Measurements from ENCODE around the gene PERM1. TPM values are rescaled to one million over a fixed set of nuclear protein-coding genes. Genes with fewer than 3 reads are reported as not detected.

The PERM1 gene
- total and polyA plus RNA-seq, 9 of the 15 experiments (the other 6 are each of a cell fraction or from before 2014, with no cell fraction given): not detected

- no peak for TF ChIP-seq DDX20 (tag; IDR thresholded peaks at IDR 0.05; ENCODE audit: low read depth)
Measured at GRCh38 chr1:1006305-1007159, 24.6 kb upstream of the PERM1 start (continued).

GRCh38 chr1:1005774-1006304 is 23.9 kb upstream of the PERM1 start:
- H4K20me1 ChIP-seq (replicated peaks; ENCODE audit: control insufficient read depth, insufficient read depth, low read length): 0 out of 2 replicates have a peak, but pooled peaks cover 4% of the 10 kb centered on the region
- ChIA-PET CTCF (ENCODE audit: low intra/inter-chr PET ratio) (no interaction called here), POLR2A (interaction anchor here (0.9 to 2.6 kb wide), 2 partner anchors 8 to 9 kb away, joined by 4 to 9 read pairs; partner anchors contain the start of gene ISG15)
- BruUV-seq (replicated peaks): no TSS peak
- H3K9me1 ChIP-seq (ENCODE audit: control insufficient read depth, insufficient read depth, low read length): no peaks in the 10 kb centered on the region
- H3K9ac ChIP-seq (ENCODE audit: insufficient read depth in 1 of 2, low read depth in 2 of 2, low read length in 2 of 2): peak overlapping the region in 1 of 2 experiments; percentile 90; a peak in 2 of 4 replicates
- no peaks in the 10 kb centered on the region; the same call in none of the 2 replicates for H3K9me3 ChIP-seq (replicated peaks; ENCODE audit: control insufficient read depth, insufficient read depth, low read depth, low read length)
- no peaks in the 10 kb centered on the region for H3K27me3 ChIP-seq (ENCODE audit: control insufficient read depth in 2 of 2, insufficient read depth in 2 of 2, low read length in 2 of 2)
- no peak overlapping the region for H3K4me3 ChIP-seq
- DNase-seq (ENCODE audit: extremely low read depth in 1 of 4, low spot score in 3 of 4) (peak in 2 of 4 experiments; percentile 6 to 7), FAIRE-seq (no peak), ATAC-seq (no peak)
- H3K36me3 ChIP-seq (ENCODE audit: control insufficient read depth, insufficient read depth, low read length): no peaks in the 10 kb centered on the region
- no peak overlapping the region for H3K4me2 ChIP-seq (ENCODE audit: insufficient read depth, low read length)
- 80% methylated on average over 16 of the region's 23 CpGs for WGBS (ENCODE audit: insufficient coverage, low coverage, missing lambda C conversion rate)
- in situ Hi-C loops (cut with MboI) (no loop called here), intact Hi-C loops (cut with micrococcal nuclease) (no loop called here)
- TF ChIP-seq TAL1 (IDR thresholded peaks at IDR 0.05): no peak
- TF ChIP-seq POLR2G (IDR thresholded peaks at IDR 0.05; ENCODE audit: low read depth, low read length): peak; percentile 37; the same call in 1 of the 2 replicates
- no peak overlapping the region for H2AFZ ChIP-seq (ENCODE audit: low read depth, low read length)
- peaks cover 37 to 58% of the 10 kb centered on the region in 2 experiments for H3K4me1 ChIP-seq (replicated peaks in 1 of 2; ENCODE audit: control insufficient read depth in 2 of 2, insufficient read depth in 2 of 2, low read length in 2 of 2)
- peaks cover 9% of the 10 kb centered on the region; the same call in 2 of the 3 replicates for H3K79me2 ChIP-seq (ENCODE audit: control insufficient read depth, insufficient read depth, low read length)
- H3K27ac ChIP-seq (ENCODE audit: extremely low read depth, low read depth, low read length): no peak overlapping the region

All from K562 (cell line).